Brain microvascular endothelial cell (primary cell): ENCODE measurements around the gene TMCC1.

ENCODE experiments used
- DNase-seq: peaks from one replicate; pipeline ENCODE4 v3.0.0-alpha.2; 2020
- H3K27ac ChIP-seq: fragments of 250-450 bp; sonication (Bioruptor Pico); 2 replicates; pipeline ENCODE4 v1.5.1; 2020; ENCODE audit warnings: mild to moderate bottlenecking, moderate library complexity
- H3K27me3 ChIP-seq: fragments of 250-450 bp; sonication (Bioruptor Pico); replicated peaks from 2 replicates; pipeline ENCODE4 v1.5.1; 2020; ENCODE audit warnings: mild to moderate bottlenecking
- H3K36me3 ChIP-seq: fragments of 250-450 bp; sonication (Bioruptor Pico); replicated peaks from 2 replicates; pipeline ENCODE4 v1.5.1; 2020; ENCODE audit warnings: mild to moderate bottlenecking
- H3K4me3 ChIP-seq: 2 replicates; pipeline ENCODE4 v1.5.1; 2011; ENCODE audit warnings: low read depth, mild to moderate bottlenecking, control low read depth, low read length, moderate library complexity
- in situ Hi-C: cut with HindIII; loops from 2 replicates; pipeline ENCODE4 v1.10.0; 2017; ENCODE audit warnings: low sequenced_read_pairs, low pct_ligation_motif_present
- TF ChIP-seq, protein P1 (sequence below): IDR thresholded peaks from 2 replicates; pipeline ENCODE4 v1.5.1; 2011; ENCODE audit warnings: low read depth, mild to moderate bottlenecking, moderate library complexity, low read length, control low read depth, inconsistent platforms; ENCODE audit errors: missing control alignments

The TMCC1 gene

DNA sequence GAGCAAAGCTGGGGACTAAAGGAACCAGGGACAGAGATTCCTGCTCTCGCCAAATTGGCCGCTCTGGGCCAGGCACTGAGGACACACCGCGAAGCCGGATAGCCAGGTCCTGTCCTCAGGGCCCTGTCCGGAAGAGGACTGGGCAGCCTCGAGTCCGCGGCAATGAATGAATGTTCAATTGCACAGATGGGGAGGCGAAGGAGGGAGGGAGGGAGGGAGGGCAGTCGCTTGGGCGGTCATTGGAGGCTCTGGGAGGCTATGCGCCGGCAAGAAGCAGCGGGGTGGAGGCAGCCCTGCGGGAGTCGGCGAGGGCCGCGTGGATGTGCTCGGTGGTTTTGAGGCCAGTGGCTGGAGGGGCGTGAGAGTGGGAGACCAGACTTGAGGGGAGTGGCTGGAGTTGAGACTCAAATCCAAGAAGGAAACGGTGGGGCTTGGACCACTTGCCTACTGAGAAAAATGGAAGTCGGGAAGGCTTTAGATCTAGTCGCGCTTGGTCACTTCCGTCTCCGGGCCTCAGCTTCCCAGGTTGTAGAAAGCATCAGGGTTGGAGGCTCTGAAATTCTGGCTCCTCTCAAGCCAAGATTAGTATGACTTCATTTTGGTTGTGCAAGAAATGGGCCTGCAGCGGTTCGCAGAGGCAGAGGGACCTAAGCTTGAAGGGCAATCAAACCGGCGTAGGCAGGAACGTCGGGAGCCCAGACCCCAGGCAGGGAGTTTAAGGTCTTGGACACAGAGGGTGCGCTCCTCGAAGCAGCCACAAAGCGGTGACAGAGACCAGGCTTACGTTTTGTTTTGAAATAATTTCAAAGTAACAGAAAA, 266.0 kb downstream of the TMCC1 start:
- H3K27me3 ChIP-seq = no peaks in the 10 kb centered on the region
- in situ Hi-C loops = loop anchor here (25.0 kb wide), 1 partner anchor 210 kb away; no protein-coding TSS in a partner anchor
- DNase-seq = peak; percentile 73
- TF ChIP-seq, protein P1, sequence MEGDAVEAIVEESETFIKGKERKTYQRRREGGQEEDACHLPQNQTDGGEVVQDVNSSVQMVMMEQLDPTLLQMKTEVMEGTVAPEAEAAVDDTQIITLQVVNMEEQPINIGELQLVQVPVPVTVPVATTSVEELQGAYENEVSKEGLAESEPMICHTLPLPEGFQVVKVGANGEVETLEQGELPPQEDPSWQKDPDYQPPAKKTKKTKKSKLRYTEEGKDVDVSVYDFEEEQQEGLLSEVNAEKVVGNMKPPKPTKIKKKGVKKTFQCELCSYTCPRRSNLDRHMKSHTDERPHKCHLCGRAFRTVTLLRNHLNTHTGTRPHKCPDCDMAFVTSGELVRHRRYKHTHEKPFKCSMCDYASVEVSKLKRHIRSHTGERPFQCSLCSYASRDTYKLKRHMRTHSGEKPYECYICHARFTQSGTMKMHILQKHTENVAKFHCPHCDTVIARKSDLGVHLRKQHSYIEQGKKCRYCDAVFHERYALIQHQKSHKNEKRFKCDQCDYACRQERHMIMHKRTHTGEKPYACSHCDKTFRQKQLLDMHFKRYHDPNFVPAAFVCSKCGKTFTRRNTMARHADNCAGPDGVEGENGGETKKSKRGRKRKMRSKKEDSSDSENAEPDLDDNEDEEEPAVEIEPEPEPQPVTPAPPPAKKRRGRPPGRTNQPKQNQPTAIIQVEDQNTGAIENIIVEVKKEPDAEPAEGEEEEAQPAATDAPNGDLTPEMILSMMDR = peak; percentile 88
- H3K36me3 ChIP-seq = no peaks in the 10 kb centered on the region
- peak overlapping the region; percentile 85 for H3K27ac ChIP-seq
- H3K4me3 ChIP-seq = peak overlapping the region; percentile 39

DNA sequence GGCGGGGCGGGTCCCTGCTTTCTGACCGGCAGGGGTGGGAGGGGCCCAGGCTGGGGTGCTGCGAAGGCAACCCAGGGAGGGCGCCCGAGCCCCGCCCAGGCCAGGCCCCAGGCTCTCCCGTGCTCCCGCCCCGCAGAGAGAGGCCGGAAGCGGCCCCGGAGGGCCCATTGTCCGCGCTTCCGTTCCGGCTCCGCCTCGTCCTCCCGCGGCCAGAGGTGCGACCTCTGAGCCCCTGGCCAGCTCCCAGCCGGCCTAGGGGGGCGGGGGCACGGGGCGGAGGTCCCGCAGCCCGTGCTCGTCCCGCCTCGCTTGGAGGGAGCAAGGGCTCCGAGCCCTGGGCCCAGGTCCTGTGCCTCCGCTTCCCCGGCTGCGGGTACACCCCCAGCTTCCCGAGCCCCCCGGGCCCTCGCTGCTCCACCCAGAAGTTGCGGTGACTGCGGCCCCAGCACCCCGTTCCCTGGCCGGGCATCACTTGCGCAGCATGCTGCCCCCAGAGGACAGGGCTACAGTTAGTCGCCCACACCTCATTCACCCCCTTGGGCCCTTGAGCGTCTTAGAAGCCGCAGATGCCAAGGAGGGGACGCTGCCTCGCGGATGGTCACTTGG, 266.7 kb downstream of the TMCC1 start:
- in situ Hi-C loops = loop anchor here (25.0 kb wide), 1 partner anchor 210 kb away; no protein-coding TSS in a partner anchor
- peak; percentile 70 for DNase-seq
- no peaks in the 10 kb centered on the region for H3K27me3 ChIP-seq
- H3K36me3 ChIP-seq = no peaks in the 10 kb centered on the region
- TF ChIP-seq, protein P1 = peak; percentile 31
- peak overlapping the region; percentile 85 for H3K27ac ChIP-seq
- peak overlapping the region; percentile 39 for H3K4me3 ChIP-seq

DNA sequence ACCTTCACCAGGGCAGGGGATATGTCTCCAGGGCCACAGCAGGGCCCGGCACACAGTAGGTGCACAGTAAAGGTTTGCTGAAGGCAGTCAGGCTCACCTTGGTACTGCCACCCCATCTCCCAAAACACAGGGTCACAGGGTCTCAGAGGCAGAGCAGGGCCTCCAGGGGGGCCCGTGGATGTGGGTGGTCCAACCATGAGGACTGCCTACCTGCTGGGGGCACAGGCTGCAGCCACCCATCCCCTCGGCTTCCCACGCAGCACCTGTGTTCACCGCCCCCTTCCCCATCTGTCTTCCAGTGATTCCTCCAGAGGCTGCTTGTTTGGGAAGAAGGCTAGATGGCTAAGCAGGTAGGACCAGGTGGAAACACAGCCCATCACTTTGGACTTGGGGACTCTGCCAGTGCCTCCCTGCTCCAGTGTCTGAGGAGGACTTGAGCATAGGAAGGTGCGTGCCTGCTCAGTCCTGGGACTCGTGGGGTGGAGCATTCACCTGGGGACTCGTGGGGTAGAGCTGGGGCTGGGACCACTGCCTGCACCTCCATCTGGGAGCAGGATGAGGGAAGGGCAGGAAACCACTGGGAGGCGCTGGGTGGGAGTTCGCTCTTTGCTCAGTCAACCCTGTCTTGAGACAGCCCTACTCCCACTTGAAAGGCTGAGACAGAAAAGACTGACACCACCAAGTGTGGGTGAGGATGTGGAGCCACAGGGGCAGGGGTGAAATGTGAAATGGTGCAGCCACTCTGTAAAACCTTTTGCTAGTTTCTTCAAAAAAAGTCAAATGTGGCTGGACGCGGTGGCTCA, 268.2 kb downstream of the TMCC1 start:
- H3K4me3 ChIP-seq = no peak overlapping the region
- DNase-seq = no peak
- peak overlapping the region; percentile 85 for H3K27ac ChIP-seq
- in situ Hi-C loops = loop anchor here (25.0 kb wide), 1 partner anchor 212 kb away; no protein-coding TSS in a partner anchor
- no peaks in the 10 kb centered on the region for H3K36me3 ChIP-seq
- TF ChIP-seq, protein P1 = peak; percentile 51
- H3K27me3 ChIP-seq = no peaks in the 10 kb centered on the region

DNA sequence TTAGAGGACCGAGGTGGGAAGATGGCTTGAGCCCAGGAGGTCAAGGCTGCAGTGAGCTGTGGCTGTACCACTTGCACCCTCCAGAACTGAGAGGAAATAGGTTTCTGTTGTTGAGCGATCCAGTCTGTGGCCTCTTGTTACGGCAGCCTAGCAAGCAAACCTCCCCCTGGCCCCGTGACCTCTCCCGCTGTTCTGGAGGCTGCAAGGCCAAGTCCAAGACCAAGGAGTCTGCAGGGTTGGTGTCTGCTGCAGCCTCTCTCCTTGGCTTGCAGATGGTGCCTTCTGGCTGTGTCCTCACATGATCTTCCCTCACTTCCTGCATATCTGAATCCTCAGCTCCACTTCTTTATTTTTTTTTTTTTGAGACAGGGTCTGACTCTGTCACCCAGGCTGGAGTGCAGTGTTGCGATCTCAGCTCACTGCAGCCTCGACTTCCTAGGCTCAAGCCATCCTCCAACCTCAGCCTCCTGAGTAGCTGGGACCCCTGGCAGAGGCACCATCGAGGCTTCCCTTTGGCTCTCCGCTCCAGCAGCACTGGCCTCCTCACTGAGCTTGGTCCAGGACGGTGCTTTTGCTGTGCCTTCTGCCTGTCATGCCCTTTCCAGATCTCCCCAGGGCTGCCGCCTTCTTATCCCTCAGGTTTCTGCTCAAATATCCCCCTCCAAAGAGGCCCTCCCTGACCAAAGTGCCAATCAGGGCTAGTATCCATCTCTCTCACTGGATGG, 269.0 kb downstream of the TMCC1 start:
- H3K4me3 ChIP-seq = no peak overlapping the region
- DNase-seq = no peak
- H3K27ac ChIP-seq = no peak overlapping the region
- no peaks in the 10 kb centered on the region for H3K36me3 ChIP-seq
- no peaks in the 10 kb centered on the region for H3K27me3 ChIP-seq
- in situ Hi-C loops = loop anchor here (25.0 kb wide), 1 partner anchor 213 kb away; no protein-coding TSS in a partner anchor
- TF ChIP-seq, protein P1 = no peak

DNA sequence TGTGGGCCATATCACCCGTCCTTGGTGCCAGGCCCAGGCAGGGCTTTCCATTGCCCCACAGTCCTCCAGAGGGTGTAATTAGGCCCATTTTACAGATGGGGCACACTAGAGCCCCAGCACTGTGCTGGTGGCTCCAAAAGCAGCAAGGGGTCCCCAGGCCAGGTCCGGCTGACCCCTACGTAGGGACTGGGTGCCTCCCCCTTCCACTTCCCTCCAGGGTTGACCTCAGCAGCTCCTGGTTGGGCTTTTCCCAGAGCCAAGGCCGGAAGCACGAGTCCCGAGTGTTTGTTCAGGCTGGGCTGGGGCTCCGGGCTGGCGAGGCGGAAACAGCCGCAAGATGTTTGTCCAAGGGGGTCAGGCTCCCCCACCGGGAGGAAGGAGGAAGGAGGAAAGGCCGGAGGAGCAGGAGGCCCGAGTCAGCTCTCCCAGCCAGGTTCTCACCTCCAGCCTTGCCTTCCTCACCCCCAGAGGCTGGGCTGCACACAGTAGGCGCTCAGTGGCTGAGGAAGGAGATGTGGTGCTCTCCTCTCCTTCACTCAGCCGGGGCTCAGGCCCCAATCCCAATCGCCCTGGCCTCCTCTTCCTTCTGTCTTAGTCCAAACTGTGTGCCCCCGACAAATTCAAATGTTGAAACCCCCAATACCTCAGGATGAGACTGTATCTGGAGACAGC, 269.9 kb downstream of the TMCC1 start:
- no peak overlapping the region for H3K4me3 ChIP-seq
- no peaks in the 10 kb centered on the region for H3K36me3 ChIP-seq
- TF ChIP-seq, protein P1 = no peak
- peak overlapping the region; percentile 0 for H3K27ac ChIP-seq
- no peak for DNase-seq
- H3K27me3 ChIP-seq = no peaks in the 10 kb centered on the region
- in situ Hi-C loops = no loop called here
